Urothelium cell line (cell line): ENCODE data around the gene NTNG1.
"Not testable (repeated sequence)": the region's sequence is repeated elsewhere in the genome, so short reads cannot be mapped to it uniquely, and the experiment has no call there.

ENCODE experiments used
- DNase-seq: peaks from one replicate; pipeline ENCODE4 v3.0.0; 2011; ENCODE audit warnings: low spot score, mixed read lengths
- FAIRE-seq: peaks from 2 replicates; lab custom pipeline; 2011; peaks lifted over from hg19 to GRCh38; lab: Jason Lieb, UNC

The NTNG1 gene

GRCh38 chr1:107194380-107194779 lies 53.5 kb downstream of the NTNG1 start:
- no peak for DNase-seq
- FAIRE-seq, result no peak

GRCh38 chr1:107195476-107195875 lies 54.6 kb downstream of the NTNG1 start:
- DNase-seq (no peak), FAIRE-seq (no peak)

DNA sequence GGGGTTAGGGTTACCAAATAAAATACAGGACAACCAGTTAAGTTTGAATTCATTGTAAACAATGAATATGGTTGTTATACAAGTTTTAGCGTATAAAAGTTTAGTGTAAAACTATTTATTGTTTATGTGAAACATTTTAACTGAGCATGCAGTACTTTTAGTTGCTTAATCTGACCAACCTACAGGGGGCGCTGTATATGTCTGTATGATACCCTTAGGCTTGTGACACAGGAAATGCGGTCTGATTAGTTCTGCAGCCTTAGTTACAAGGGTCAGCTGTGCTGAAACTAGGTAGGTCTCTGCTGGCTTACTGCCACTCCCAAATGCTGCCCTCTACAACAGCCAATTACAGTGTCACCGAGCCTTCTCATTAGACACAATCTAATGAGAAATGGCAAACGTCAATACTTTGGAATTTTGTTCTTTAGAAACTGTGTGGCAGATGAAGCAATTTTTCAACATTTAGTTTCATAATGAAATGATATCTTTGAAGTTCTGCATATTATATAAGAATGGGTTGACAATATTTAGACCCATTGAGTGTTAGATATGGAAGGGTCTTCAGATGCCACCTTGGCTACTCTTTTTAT lies 56.2 kb downstream of the NTNG1 start:
- FAIRE-seq (no peak), DNase-seq (no peak)

DNA sequence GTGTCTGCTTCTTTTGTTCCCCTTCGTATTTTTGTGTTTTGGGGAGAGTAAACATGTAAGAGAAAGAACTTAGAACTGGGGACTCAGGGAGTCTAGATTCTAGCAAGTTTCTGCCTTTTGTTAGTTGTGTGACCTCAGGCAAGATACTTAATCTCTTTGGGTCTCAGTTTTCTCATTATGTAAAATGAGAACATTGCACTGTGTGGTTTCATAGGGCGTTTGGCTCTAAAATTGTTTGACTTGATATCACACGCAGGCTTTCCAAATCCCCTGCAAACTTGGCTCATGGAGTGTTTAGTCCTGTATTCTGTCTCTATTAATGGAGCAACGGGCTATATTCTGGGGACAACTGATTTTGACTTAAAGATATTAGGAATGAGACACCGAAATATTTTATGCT lies 57.7 kb downstream of the NTNG1 start:
- DNase-seq, result no peak
- FAIRE-seq, result no peak

DNA sequence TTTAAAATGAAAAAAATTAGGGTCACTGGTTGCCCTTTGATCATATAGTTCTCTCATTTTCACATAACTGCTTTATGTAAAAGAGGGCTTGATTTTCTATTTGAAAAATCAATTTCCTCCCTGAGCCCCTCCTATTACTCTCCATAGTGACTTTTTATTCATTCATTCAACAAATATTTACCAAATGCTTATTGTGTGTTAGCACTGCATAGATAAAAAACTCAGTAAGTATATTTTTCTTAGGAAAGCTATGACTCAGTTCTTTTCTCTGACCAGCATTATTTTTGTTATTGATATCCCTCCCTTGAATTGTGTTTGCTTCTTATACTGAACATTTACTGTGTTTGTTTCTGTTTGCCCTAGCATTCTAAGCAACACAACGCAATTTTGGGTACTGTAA lies 59.8 kb downstream of the NTNG1 start:
- DNase-seq (no peak), FAIRE-seq (no peak)

DNA sequence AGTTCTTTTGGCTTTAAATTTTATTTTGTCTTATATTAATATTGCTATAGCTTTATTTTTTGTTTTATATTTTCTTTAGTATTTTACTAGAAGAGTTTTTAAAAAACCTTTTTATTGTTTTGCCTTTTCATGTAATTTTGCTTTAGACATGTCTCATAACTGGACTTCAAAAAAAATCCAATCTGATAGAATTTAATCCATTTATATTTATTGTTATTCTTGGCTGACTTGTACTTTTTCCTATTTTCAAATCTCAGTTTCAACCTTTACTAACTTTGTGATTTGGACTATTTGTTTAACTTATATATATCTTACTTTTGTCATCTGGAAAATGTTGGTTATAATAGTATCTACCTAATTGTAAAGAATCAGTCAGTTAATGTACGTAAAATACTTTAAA lies 61.2 kb downstream of the NTNG1 start:
- DNase-seq, result no peak
- no peak for FAIRE-seq

DNA sequence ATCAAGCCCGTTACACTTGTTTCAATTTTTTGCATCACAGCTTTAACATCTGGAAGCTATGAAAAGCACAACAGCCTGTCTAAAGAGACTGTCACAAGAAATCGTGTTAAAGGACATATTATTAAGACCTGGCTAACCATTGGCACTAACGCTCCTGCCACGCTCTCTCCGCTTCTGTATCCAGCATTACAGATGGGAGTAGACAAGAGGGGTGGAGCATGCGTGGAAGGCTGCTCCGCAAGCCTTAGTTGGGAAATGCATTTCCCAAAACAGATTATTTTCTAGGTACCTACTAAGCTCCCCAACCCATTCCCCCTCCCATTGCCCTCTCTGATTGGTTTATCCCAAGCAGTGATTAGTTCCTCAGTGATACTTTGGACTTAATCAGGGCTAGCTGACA lies 72.4 kb downstream of the NTNG1 start:
- DNase-seq (no peak), FAIRE-seq (no peak)

DNA sequence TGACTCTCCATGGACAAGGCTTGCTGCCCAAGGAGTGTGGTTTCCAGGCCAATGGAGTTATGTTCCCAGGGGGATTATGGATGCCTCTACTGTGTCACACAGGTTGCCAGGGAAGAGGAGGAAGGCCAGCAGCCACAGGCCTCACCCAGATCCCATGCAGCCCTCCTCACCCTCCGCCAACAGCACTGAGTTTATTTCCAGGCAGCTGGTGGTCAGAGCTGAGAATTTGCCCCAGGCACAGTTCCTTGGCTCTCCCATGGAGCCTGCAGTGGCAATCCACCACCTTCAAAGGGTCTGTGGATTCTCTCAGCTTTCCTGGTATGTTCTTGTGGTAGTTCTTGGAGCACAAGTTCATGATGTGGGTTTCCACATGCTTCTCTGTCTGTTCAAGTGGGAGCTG lies 79.2 kb downstream of the NTNG1 start:
- FAIRE-seq (no peak), DNase-seq (no peak)

- DNase-seq (no peak), FAIRE-seq (no peak)
Observed at GRCh38 chr1:107225706-107226105, 84.9 kb downstream of the NTNG1 start.

DNA sequence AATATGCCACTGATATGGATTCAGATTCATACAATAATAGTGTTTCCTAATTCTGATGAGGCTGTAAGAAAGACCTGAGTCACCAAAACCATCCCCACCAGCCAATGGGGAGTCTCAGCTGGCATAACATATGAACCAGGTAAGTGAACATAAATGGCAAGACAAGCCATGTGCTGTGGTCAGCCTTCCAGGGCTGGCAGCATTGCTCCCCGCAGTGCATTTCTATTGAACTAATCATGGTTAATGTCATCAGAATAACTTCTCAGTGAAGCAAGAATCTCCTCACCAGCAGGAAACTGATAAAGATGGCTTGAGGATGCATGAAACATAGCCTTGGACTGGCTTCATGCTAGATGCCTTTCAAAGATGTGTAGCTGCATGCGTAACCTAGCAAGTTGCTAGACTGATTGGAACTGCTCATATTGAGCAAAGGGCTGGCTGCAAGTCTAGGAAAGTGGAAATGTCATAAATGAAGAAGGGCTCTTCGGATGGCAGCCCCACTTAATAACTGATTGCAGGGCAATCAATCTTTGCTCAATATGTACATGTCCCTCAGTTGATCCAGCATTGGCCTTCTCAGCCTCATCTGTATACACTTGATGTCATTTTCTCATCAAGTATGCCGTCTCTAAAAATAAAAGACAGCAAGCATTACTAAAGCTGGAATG lies 88.0 kb downstream of the NTNG1 start:
- FAIRE-seq (no peak), DNase-seq (no peak)

DNA sequence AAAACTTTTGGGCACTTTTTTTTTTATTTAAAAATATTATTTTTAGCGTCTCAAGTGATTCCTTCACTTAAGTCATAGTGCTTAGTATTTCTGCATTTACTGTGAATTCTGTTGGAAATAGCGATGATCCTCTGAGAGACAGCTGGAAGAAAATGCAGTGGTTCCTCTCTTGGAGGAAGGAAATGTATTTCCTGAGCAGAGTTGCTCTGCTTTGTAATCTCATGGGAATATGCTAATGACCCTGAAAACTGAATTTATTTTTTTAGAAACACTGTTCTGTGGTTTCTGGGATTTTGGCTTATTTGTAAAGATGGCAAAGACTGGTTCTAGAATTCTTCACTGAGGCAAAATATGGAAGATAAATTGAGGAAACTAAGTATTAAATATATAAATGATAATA lies 88.9 kb downstream of the NTNG1 start:
- DNase-seq (no peak), FAIRE-seq (no peak)

DNA sequence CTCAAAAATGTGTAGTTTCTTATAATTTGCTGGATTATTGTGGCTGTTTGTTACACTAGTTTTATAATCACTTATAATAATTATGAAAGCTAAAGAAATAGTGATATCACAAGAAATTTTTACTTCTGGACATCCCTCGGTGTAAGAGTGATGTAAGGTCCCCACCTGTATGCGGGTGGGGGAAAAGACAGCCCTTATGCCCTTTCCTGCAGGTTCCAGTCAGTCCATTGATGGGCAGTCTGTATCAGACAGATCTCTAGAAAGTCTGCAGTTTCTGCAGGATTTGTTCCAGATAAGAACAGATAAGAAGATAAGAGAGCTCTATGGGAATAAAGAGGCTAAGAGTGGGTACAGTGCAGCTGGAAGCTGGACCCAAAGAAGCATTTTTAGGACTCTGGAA lies 89.3 kb downstream of the NTNG1 start:
- no peak for FAIRE-seq
- no peak for DNase-seq

GRCh38 chr1:107231291-107231690 lies 90.5 kb downstream of the NTNG1 start:
- FAIRE-seq, result no peak
- no peak for DNase-seq

DNA sequence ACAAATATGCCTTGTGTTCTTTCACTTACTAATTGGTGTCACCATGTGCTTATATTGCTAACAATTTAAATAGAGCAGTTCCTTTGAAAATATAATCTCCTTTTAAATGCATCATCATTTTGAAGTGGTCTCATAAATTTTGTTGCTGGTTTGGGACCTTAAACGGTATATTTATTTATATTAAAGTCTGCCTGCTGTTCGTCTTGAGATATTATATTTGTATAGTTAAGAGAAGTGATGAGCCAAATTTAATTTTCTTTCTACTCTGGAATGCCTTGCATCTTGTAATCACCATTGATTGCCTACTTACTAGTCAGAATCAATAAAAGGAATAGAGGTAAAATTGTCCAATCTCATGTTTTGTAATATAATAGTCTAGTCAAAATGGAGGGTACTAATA lies 91.6 kb downstream of the NTNG1 start:
- DNase-seq, result no peak
- no peak for FAIRE-seq

GRCh38 chr1:107236760-107237159 lies 95.9 kb downstream of the NTNG1 start:
- not testable (repeated sequence) for DNase-seq, FAIRE-seq

GRCh38 chr1:107243461-107243860 lies 102.6 kb downstream of the NTNG1 start:
- FAIRE-seq, result no peak

GRCh38 chr1:107244709-107245500 lies 104.1 kb downstream of the NTNG1 start:
- DNase-seq, result no peak
- no peak for FAIRE-seq

More at GRCh38 chr1:107243461-107243860, 102.6 kb downstream of the NTNG1 start:
- no peak for DNase-seq

DNA sequence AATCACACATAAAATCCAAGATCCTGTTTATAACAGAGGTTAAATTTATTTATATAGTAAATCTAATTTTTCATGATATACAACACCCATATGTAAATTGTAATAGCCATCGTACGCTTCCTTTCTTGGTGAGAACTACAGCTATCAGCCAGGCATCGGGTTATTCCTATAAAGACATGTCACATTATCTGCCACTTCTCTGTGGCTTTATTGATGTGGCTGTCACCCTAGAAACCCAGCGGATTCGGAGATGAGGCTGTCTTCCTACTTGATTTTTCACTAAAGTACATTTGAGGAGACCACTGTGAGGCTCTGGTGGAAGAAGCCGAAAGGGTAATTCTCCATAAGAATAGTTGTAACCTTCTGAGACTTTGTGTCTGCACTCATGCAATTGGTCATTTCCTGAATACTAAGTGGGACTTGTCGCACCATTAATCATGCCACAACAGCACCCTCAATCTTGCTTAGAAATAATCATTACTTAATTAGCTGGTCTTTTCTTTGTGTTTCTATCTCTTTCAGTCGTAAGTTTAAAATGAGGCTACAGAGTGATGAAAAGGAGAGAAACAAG lies 106.0 kb downstream of the NTNG1 start:
- FAIRE-seq (no peak), DNase-seq (no peak)

DNA sequence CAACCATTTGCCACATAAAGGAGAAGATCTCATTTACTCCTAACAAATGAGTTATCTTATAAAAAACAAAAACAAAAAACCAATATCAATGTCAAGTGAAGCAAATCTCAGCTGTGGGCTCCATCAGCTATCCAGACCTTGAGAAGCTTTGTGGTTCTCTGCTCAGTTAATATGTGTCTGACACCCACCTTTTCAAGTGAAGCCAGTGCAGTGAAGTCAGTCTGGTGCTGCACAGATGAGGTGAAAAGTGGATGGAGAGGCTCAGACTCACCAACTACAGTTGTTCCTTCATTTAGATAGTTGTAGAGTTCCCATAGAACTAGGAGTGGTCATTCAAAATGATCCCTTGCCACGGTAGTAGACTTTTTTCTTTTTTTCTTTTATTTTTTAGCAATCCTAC lies 106.8 kb downstream of the NTNG1 start:
- DNase-seq, result no peak
- FAIRE-seq, result no peak

GRCh38 chr1:107250169-107250568 lies 109.3 kb downstream of the NTNG1 start:
- FAIRE-seq, result no peak
- peak; percentile 21 for DNase-seq

DNA sequence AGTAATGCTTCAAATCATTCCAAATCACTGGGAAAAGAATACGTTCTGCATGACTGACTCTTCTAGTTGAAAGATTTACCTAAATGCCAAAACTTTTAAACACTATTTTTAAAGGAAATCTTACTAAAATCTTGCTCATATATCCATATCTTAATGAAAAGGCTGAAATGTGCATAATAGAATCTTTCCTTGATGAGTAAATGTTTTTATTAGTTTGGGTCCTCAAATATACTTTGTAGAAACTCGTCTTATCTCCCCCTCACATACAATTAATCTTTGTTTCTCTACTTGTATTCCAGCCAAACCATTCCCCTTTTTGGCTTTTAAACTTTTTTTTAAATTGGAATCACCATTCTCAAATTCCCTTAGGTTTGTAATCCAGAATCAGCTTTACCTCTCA lies 110.2 kb downstream of the NTNG1 start:
- FAIRE-seq (no peak), DNase-seq (no peak)

DNA sequence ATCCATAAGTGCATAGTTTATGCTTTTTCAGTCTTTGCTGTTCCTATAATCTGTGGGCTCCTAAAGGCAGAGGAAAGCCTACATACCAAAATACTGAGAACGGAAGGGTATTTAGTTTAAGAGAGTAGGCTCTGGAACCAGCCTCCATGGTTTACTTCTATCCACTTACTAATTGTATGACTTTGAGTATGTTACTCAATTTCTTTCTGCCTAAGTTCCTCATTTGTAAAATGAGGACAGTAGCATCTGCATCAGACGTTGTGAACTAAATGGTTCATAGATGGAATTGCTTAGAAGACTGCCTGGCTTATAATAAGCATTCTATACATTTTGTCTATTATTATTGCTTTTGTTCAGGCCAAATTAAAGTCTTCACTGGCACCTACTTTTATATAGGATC lies 111.0 kb downstream of the NTNG1 start:
- no peak for FAIRE-seq
- no peak for DNase-seq
